Measurements from ENCODE around the gene RASL12.

DNA sequence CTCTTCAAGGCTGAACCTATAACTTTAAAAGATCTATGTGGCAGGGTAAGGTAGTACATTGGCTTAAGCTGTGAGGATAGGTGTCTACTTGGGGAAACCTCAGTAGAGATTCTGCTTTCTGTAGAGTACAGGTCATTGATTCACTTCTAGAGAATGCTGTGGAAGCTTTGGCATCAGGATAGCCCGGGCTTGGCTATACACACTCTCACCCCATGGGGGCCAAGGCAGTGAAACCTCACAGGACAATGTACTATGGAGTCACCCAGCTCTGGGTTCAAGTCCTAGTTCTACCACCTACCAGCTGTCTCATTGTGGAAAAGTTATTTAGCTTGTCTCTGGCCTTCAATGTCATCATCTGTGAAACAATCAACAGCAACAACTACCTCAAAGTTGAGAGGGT lies 47.4 kb downstream of the RASL12 start:
- TF ChIP-seq, protein P1, sequence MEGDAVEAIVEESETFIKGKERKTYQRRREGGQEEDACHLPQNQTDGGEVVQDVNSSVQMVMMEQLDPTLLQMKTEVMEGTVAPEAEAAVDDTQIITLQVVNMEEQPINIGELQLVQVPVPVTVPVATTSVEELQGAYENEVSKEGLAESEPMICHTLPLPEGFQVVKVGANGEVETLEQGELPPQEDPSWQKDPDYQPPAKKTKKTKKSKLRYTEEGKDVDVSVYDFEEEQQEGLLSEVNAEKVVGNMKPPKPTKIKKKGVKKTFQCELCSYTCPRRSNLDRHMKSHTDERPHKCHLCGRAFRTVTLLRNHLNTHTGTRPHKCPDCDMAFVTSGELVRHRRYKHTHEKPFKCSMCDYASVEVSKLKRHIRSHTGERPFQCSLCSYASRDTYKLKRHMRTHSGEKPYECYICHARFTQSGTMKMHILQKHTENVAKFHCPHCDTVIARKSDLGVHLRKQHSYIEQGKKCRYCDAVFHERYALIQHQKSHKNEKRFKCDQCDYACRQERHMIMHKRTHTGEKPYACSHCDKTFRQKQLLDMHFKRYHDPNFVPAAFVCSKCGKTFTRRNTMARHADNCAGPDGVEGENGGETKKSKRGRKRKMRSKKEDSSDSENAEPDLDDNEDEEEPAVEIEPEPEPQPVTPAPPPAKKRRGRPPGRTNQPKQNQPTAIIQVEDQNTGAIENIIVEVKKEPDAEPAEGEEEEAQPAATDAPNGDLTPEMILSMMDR (IDR thresholded peaks at IDR 0.05): no peak
- TF ChIP-seq POLR2A (IDR thresholded peaks at IDR 0.05): no peak

All from prostate gland (tissue), 2 donors.